Measurements from ENCODE around the gene CDC25A. TPM values are rescaled to one million over a fixed set of nuclear protein-coding genes. Genes with fewer than 3 reads are reported as not detected.

CDC25A gene
- total RNA-seq, 1 donor from 2014 or later, result 1.8 TPM

DNA sequence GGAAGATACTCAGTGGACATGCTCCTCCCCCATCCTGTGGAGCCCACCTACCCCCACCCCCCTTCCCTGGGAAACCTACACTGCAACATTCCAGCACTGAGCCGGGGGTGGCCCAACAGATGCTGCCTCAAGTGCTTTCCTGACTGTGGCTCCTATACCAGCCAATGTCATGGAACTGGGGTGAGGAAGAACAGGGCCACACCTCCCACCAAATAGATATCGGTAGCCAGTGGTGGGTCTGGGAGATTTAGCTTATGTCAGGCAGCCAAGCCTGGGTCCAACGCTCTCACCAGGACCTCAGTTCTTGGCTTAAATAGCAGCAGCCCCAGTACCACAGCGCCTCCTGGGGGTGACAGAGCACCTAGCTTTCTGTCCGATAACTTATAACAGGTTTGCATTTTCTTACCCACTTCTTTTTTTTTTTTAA, 30.3 kb downstream of the CDC25A start:
- Mint-ChIP-seq H3K36me3 (ENCODE audit: low read depth) (no peaks in the 10 kb centered on the region), H3K9me3 (no peaks in the 10 kb centered on the region), H3K27me3 (no peaks in the 10 kb centered on the region), H3K4me3 (no peak overlapping the region), H3K4me1 (no peaks in the 10 kb centered on the region), H3K27ac (no peak overlapping the region)
- DNase-seq (peak; percentile 26), ATAC-seq (ENCODE audit: low read depth) (peak; percentile 34)
- POLR2A ChIA-PET, result interaction anchor here (0.6 kb wide), 2 partner anchors 32 to 96 kb away, joined by 4 to 5 read pairs; no protein-coding TSS in a partner anchor
- TF ChIP-seq, protein P1, sequence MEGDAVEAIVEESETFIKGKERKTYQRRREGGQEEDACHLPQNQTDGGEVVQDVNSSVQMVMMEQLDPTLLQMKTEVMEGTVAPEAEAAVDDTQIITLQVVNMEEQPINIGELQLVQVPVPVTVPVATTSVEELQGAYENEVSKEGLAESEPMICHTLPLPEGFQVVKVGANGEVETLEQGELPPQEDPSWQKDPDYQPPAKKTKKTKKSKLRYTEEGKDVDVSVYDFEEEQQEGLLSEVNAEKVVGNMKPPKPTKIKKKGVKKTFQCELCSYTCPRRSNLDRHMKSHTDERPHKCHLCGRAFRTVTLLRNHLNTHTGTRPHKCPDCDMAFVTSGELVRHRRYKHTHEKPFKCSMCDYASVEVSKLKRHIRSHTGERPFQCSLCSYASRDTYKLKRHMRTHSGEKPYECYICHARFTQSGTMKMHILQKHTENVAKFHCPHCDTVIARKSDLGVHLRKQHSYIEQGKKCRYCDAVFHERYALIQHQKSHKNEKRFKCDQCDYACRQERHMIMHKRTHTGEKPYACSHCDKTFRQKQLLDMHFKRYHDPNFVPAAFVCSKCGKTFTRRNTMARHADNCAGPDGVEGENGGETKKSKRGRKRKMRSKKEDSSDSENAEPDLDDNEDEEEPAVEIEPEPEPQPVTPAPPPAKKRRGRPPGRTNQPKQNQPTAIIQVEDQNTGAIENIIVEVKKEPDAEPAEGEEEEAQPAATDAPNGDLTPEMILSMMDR (IDR thresholded peaks at IDR 0.05), result no peak
- CTCF ChIA-PET, result interaction anchor here (0.6 to 1.8 kb wide), 5 partner anchors 168 to 338 kb away, joined by 3 to 6 read pairs (median 3); no protein-coding TSS in a partner anchor
- intact Hi-C loops (cut with micrococcal nuclease), result no loop called here

DNA sequence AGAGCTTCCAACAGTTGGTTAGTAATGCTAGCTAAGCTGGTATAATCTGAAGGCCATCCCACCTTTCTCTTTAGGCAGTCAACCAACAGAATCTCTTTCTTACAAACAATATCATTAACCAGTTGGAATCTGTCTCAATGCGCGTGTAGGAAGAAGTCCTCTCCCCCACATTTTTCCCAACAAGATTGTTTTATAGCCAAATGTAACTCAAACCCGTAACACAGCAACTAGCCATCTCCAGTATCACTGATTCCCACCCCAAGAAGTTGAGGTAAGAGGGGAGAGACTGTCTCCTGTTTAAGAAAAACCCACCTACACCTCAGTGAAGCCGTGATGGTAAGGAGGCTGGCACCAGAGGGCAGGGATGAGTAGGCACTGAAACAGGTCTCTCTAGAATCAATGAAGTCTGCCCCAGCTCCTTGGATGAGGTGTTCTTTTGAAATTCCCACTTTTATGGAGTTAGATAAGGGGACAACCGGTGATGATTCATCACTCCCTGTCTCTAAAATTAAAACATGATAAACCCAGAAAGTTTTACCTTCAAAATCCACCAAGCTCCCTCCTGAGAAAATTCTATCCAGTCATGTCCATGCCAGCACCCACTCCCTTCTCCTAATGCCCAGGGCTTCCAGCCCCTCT, 30.9 kb downstream of the CDC25A start:
- no peaks in the 10 kb centered on the region for H3K9me3 Mint-ChIP-seq

DNA sequence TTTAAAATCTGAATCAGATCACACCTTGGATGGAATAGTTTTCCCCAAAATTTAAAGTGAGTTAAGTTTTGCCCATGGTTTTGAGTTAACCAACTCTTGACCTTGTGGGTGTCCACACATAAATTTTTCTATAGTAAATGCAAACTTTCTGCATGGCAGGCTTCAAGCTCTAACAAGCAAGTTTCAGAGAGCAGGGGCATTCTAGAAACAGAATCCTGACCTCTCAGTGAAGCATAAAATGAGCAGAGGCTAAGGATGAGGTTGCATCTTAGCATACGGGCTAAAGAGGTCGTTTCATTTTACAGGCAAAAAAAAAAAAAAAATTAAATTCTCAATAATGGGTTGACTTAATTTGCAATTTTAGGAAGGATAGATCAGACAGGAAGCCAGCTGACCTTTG, 32.1 kb downstream of the CDC25A start:
- DNase-seq, result no peak
- POLR2A ChIA-PET, result no interaction called here
- H3K4me3 Mint-ChIP-seq, result no peak overlapping the region
- H3K4me1 Mint-ChIP-seq, result no peaks in the 10 kb centered on the region
- intact Hi-C loops (cut with micrococcal nuclease), result no loop called here
- no peaks in the 10 kb centered on the region for H3K36me3 Mint-ChIP-seq (ENCODE audit: low read depth)
- CTCF ChIA-PET, result interaction anchor here (1.3 kb wide), 1 partner anchor 319 kb away, joined by 4 read pairs; no protein-coding TSS in a partner anchor
- H3K27me3 Mint-ChIP-seq, result no peaks in the 10 kb centered on the region
- ATAC-seq (ENCODE audit: low read depth), result no peak
- TF ChIP-seq, protein P1 (IDR thresholded peaks at IDR 0.05), result no peak
- H3K27ac Mint-ChIP-seq, result no peak overlapping the region
- no peaks in the 10 kb centered on the region for H3K9me3 Mint-ChIP-seq

More for the DNA sequence above, 30.9 kb downstream of the CDC25A start:
- Mint-ChIP-seq H3K4me1 (no peaks in the 10 kb centered on the region), H3K27ac (no peak overlapping the region), H3K4me3 (no peak overlapping the region), H3K36me3 (ENCODE audit: low read depth) (no peaks in the 10 kb centered on the region), H3K27me3 (no peaks in the 10 kb centered on the region)
- DNase-seq, result no peak
- ChIA-PET CTCF (interaction anchor here (0.6 to 1.8 kb wide), 5 partner anchors 168 to 337 kb away, joined by 3 to 6 read pairs (median 4); no protein-coding TSS in a partner anchor), POLR2A (interaction anchor here (0.6 kb wide), 2 partner anchors 33 to 77 kb away, joined by 4 to 5 read pairs; no protein-coding TSS in a partner anchor)
- TF ChIP-seq, protein P1 (IDR thresholded peaks at IDR 0.05), result no peak
- no peak for ATAC-seq (ENCODE audit: low read depth)
- intact Hi-C loops (cut with micrococcal nuclease), result no loop called here

DNA sequence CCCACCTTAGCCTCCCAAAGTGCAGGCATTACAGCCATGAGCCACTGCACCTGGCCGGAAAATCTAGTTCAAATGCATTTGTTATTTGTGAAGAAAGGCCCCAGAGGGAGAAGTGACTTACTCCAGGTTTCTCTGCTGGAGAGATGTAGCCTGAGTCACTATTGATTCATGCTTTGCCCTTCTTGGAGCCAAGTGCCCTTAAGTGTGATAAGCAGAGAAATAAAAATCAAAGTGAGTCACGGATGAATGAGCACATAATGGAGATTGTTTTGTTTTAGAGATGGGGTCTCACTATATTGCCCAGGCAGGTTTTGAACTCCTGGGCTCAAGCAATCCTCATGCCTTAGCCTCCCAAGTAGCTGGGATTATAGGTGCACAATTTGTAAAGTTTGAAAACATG, 33.1 kb downstream of the CDC25A start:
- no peak overlapping the region for H3K27ac Mint-ChIP-seq
- DNase-seq (no peak), ATAC-seq (ENCODE audit: low read depth) (no peak)
- intact Hi-C loops (cut with micrococcal nuclease), result no loop called here
- H3K27me3 Mint-ChIP-seq, result no peaks in the 10 kb centered on the region
- TF ChIP-seq, protein P1 (IDR thresholded peaks at IDR 0.05), result no peak
- no peaks in the 10 kb centered on the region for H3K9me3 Mint-ChIP-seq
- no peaks in the 10 kb centered on the region for H3K4me1 Mint-ChIP-seq
- no peaks in the 10 kb centered on the region for H3K36me3 Mint-ChIP-seq (ENCODE audit: low read depth)
- ChIA-PET CTCF (interaction anchor here (1.7 kb wide), 1 partner anchor 317 kb away, joined by 4 read pairs; no protein-coding TSS in a partner anchor), POLR2A (interaction anchor here (0.6 kb wide), 1 partner anchor 392 kb away, joined by 3 read pairs; no protein-coding TSS in a partner anchor)
- H3K4me3 Mint-ChIP-seq, result no peak overlapping the region

DNA sequence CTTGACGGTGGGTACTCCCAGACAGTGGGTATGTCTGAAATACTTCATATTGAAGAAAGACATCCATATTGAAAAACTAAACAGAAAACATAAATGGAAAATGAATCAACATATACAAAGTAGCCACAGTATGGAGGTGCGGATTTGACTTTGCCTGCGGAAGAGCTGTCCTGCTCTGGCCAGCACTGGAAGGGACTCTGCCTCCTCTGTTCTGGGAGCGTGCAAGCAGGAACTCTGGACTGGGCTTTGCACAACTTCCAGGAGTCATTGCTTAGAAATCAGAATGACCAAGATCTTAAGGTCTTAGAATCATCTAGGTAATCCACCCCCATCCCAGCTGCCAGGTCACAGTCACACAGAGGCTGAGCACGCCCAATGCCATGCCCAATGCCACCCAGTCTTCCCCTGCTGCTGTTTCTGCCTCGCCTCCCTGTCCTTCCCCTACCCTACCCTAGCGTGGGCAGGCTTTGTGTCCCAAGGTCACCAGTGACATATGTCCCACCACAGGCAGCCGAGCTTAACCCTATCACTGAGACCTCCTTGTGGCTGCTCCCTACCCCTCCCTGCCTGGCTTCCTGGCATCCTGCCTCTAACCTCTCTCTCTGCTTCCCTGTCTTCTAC, 36.3 kb downstream of the CDC25A start:
- ATAC-seq (ENCODE audit: low read depth) (no peak), DNase-seq (no peak)
- intact Hi-C loops (cut with micrococcal nuclease), result loop anchor here (1.0 kb wide), 5 partner anchors 63 to 630 kb away; no protein-coding TSS in a partner anchor
- Mint-ChIP-seq H3K9me3 (no peaks in the 10 kb centered on the region), H3K4me1 (no peaks in the 10 kb centered on the region), H3K36me3 (ENCODE audit: low read depth) (no peaks in the 10 kb centered on the region), H3K27me3 (no peaks in the 10 kb centered on the region), H3K27ac (no peak overlapping the region), H3K4me3 (no peak overlapping the region)
- POLR2A ChIA-PET, result interaction anchor here (0.5 kb wide), 1 partner anchor 326 kb away, joined by 3 read pairs; no protein-coding TSS in a partner anchor
- CTCF ChIA-PET, result interaction anchor here (0.9 to 2.7 kb wide), 7 partner anchors 11 to 630 kb away, joined by 3 to 17 read pairs (median 4); no protein-coding TSS in a partner anchor
- TF ChIP-seq, protein P1 (IDR thresholded peaks at IDR 0.05), result no peak

Measured in activated B cell treated with CpG ODN at 0.5 μM for 24 hours (primary cell).